K562 (cell line): ENCODE measurements around the gene SERPINF2. TPM values are rescaled to one million over a fixed set of nuclear protein-coding genes. Genes with fewer than 3 reads are reported as not detected.

Experiments used
- BDP1 ChIP-seq: IDR thresholded peaks from 3 replicates; pipeline ENCODE4 v1.6.1; 2011; ENCODE audit not compliant: insufficient read length, insufficient read depth
- CTBP1 ChIP-seq: fragments of 450-650 bp; IDR thresholded peaks from 2 replicates; pipeline ENCODE4 v1.6.1; 2016; ENCODE audit warnings: borderline replicate concordance
- EP400 ChIP-seq: fragments of 450-650 bp; IDR thresholded peaks from 2 replicates; pipeline ENCODE4 v1.6.1; 2017; ENCODE audit warnings: antibody characterized with exemption, mild to moderate bottlenecking, moderate library complexity
- HDAC2 ChIP-seq: fragments of 450-650 bp; IDR thresholded peaks from 2 replicates; pipeline ENCODE4 v1.6.1; 2016; ENCODE audit warnings: mild to moderate bottlenecking
- JUN ChIP-seq, 2 experiments: sonication (generic) in 1 of 2; formaldehyde crosslinking in 1 of 2; IDR thresholded peaks; 2 replicates each; pipeline versions ENCODE4 v1.6.1 to v1.8.0; 2012 to 2022; ENCODE audit warnings: borderline replicate concordance in 2 of 2, mild to moderate bottlenecking in 2 of 2, improper control_type of control experiment in 1 of 2, low read depth in 1 of 2, low read length in 1 of 2, missing genetic modification reagents in 1 of 2
- LCOR ChIP-seq: sonication (generic); formaldehyde crosslinking; IDR thresholded peaks from 2 replicates; pipeline ENCODE4 v1.8.0; 2022; ENCODE audit warnings: mild to moderate bottlenecking, missing genetic modification reagents
- PCBP1 ChIP-seq: fragments of 200-400 bp; formaldehyde crosslinking; IDR thresholded peaks from 2 replicates; pipeline ENCODE4 v1.6.1; 2018; ENCODE audit warnings: mild to moderate bottlenecking, low read depth, low read length; ENCODE audit not compliant: poor library complexity, severe bottlenecking
- RNF2 ChIP-seq: sonication (generic); IDR thresholded peaks from 2 replicates; pipeline ENCODE4 v1.6.1; 2016
- RNF219 ChIP-seq: fragments of 250-450 bp; sonication (Bioruptor Pico); IDR thresholded peaks from 2 replicates; pipeline ENCODE4 v1.5.0; 2022; ENCODE audit warnings: mild to moderate bottlenecking
- SIN3A ChIP-seq, 2 experiments: fragments of 150-350 bp in 1 of 2; IDR thresholded peaks; 2 replicates each; pipeline ENCODE4 v1.6.1; 2011 to 2016; ENCODE audit warnings: borderline replicate concordance in 2 of 2, low read depth in 2 of 2, low read length in 2 of 2, mild to moderate bottlenecking in 2 of 2, moderate library complexity in 2 of 2; ENCODE audit not compliant: control insufficient read depth in 1 of 2
- SMARCA4 ChIP-seq: fragments of 450-650 bp; IDR thresholded peaks from 2 replicates; pipeline ENCODE4 v1.6.1; 2016
- SP1 ChIP-seq: sonication (generic); formaldehyde crosslinking; IDR thresholded peaks from 2 replicates; pipeline ENCODE4 v1.8.1; 2022; ENCODE audit warnings: mild to moderate bottlenecking, missing genetic modification reagents
- TAF1 ChIP-seq: IDR thresholded peaks from 2 replicates; pipeline ENCODE4 v1.6.1; 2011; ENCODE audit warnings: mild to moderate bottlenecking, low read length, moderate library complexity; ENCODE audit not compliant: insufficient read depth, control insufficient read depth, severe bottlenecking; ENCODE audit errors: extremely low read depth
- TBL1XR1 ChIP-seq, 2 experiments: IDR thresholded peaks; 2 replicates each; pipeline ENCODE4 v1.6.1; 2012; ENCODE audit warnings: improper control_type of control experiment in 2 of 2, low read length in 2 of 2, mild to moderate bottlenecking in 1 of 2
- ZNF318 ChIP-seq, 2 experiments: fragments of 450-650 bp; IDR thresholded peaks; 2 replicates each; pipeline ENCODE4 v1.6.1; 2016; ENCODE audit warnings: mild to moderate bottlenecking in 2 of 2, borderline replicate concordance in 1 of 2, low read depth in 1 of 2, moderate library complexity in 1 of 2
- polyA plus RNA-seq, 8 experiments: library from polyadenylated mRNA; depleted of rRNA in 4 of 8; stranded (reverse) in 5 of 8; unstranded in 3 of 8; fragments of >200 nt; fragmentation: Nextera tagmentation in 2 of 8; fragmentation: Illumina TruSeq in 1 of 8; extraction: Ambion mirVana in 2 of 8; extraction: Trizol in 1 of 8; gene quantifications; 2 replicates each; pipeline versions ENCODE4 v1.2.1 to v1.2.3, GENCODE V29; 2011 to 2014; ENCODE audit warnings: inconsistent platforms in 1 of 8, missing spikeins in 1 of 8
- total RNA-seq, 7 experiments: library from RNA; depleted of rRNA in 6 of 7; stranded (reverse); fragments of >200 nt in 6 of 7; fragmentation: Illumina TruSeq in 2 of 7; extraction: Trizol in 2 of 7; gene quantifications; 2 replicates each; pipeline versions ENCODE4 v1.2.1 to v1.2.3, GENCODE V29; 2011 to 2021; ENCODE audit warnings: low replicate concordance in 1 of 7

The SERPINF2 gene
- total and polyA plus RNA-seq, 9 of the 15 experiments (the other 6 are each of a cell fraction or from before 2014, with no cell fraction given): 0.22 TPM; not detected in 8

- TF ChIP-seq ZNF318 (IDR thresholded peaks at IDR 0.05; ENCODE audit: borderline replicate concordance in 1 of 2, low read depth in 1 of 2) (peak in 1 of 2 experiments; percentile 32; a peak in 1 of 4 replicates), SP1 (peak; percentile 64; the same call in 1 of the 2 replicates), SIN3A (IDR thresholded peaks at IDR 0.05; ENCODE audit: borderline replicate concordance in 2 of 2, control insufficient read depth in 1 of 2, low read depth in 2 of 2, low read length in 2 of 2) (peak in 1 of 2 experiments; percentile 89; a peak in 2 of 4 replicates), JUN (IDR thresholded peaks at IDR 0.05; ENCODE audit: borderline replicate concordance, low read depth, low read length) (peak; percentile 48; the same call in 1 of the 2 replicates), JUN (CRISPR knock-in tag; IDR thresholded peaks at IDR 0.05; ENCODE audit: borderline replicate concordance) (no peak), RNF219 (CRISPR knock-in tag) (no peak), HDAC2 (peak; percentile 65; the same call in 1 of the 2 replicates), CTBP1 (peak; percentile 47; the same call in 1 of the 2 replicates), LCOR (CRISPR knock-in tag) (peak; percentile 66; the same call in 1 of the 2 replicates), SMARCA4 (0 out of 2 replicates have a peak, but pooled peaks have one; percentile 13), EP400 (0 out of 2 replicates have a peak, but pooled peaks have one; percentile 21), BDP1 (no peak), RNF2 (no peak), TAF1 (peak; percentile 69), TBL1XR1 (IDR thresholded peaks at IDR 0.05; ENCODE audit: low read length in 2 of 2) (no peak; a peak in 1 of 4 replicates), PCBP1 (peak; percentile 8)
Observed at GRCh38 chr17:1714980-1715802, 27.5 kb upstream of the SERPINF2 start (continued).
